GM11168 (cell line): ENCODE results near the gene TMED6.

Source experiments
- in situ Hi-C: fragments of 300-500 bp; cut with MboI; formaldehyde crosslinking; loops from one replicate; pipeline ENCODE4 v1.12.0; 2022; ENCODE audit warnings: low sequenced_read_pairs; ENCODE audit not compliant: unreplicated experiment

Gene TMED6

GRCh38 chr16:69351309-69352027, at the start of gene TMED6:
Gene TMED6 (minus strand): TSS chr16:69351786. CDS start chr16:69351753, 33 bp downstream.
- in situ Hi-C loops = no loop called here

DNA sequence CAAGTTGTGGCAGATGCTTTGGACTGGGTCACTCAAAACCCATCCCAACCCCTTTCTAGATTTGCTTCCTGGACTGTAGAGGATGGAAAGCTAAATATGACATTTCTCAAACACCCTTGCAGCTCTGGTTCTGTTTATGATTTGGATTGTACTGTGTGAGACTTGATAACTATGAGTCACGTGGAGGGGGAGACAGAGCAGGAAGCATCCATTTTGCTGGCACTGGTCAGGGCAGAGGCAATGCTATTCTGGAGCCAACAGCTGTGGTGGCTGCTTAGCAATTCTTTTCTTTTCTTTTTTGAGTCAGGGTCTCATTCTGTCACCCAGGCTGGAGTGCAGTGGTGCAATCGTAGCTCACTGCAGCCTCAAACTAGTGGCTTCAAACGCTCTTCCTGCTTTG, 47.8 kb upstream of the TMED6 start:
- in situ Hi-C loops = no loop called here

DNA sequence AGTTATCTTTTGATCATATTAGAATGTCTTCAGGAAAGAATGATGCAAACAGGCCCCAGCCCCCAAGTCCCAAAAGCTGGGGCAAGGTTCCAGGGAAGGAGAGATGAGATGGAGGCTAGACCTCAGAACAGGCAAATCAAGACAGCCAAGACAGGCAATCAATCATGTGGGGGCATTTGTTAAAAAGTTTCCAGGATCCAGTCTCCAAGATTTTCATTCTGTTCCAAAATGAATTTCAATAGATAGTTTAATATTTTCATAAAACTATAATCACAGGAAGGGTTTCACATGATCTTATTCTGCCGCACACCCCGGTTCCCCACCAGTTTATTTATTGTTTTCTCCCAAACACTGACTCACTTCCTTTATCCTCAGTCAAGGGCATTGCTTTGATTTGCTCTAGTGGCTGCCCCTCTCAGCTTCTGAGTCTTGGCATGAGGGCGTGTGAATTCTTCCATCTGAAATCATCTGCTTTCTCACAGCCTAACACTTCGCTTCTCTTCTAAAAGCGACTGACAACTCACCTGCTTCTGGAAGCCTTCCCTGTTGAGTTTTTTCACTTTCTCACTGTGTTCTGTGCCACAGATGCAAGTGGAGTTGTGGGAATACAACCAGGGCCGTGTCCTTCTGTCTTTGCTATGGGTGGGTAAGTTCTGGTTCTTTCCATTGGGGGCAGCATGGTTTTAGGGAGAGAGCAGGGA, 46.4 kb upstream of the TMED6 start:
- in situ Hi-C loops = no loop called here

- in situ Hi-C loops = no loop called here
Measured at GRCh38 chr16:69396187-69397061, 44.8 kb upstream of the TMED6 start.

DNA sequence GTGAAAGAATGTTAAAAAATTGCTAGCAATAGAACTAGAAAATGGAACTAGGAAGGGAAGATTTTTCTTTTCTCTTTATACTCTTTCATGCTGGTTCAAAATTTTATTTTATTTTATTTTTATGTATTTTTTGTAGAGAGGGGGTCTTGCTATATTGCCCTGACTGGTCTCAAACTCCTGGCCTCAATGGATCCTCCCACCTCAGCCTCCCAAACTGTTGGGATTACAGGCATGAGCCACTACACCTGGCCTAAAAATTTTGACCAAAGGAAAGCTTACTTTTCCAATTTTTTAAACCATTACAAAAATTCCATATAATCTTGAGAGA, 44.2 kb upstream of the TMED6 start:
- in situ Hi-C loops = no loop called here

- in situ Hi-C loops = no loop called here
Measured at GRCh38 chr16:69393898-69394849, 42.6 kb upstream of the TMED6 start.

DNA sequence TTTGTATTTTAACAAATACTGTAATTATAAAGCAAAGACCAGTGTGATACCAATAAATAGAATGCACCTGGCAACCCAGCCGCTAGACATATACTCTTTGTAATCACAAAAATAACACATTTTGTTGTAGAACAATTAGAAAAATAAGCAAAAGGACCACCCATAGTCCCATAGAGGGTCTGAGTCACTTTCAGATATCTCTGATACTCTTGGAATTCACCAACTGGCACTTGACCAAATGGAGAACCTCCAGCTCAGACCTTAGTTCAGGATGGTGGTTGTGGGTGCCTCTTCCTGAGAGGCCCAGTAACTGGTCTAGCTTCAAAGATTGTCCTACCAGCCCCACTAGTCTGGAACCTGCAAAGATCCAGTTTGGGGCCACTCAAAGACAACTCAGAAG, 35.0 kb upstream of the TMED6 start:
- in situ Hi-C loops = no loop called here

- in situ Hi-C loops = no loop called here
Measured at GRCh38 chr16:69384974-69385373, 33.4 kb upstream of the TMED6 start.

DNA sequence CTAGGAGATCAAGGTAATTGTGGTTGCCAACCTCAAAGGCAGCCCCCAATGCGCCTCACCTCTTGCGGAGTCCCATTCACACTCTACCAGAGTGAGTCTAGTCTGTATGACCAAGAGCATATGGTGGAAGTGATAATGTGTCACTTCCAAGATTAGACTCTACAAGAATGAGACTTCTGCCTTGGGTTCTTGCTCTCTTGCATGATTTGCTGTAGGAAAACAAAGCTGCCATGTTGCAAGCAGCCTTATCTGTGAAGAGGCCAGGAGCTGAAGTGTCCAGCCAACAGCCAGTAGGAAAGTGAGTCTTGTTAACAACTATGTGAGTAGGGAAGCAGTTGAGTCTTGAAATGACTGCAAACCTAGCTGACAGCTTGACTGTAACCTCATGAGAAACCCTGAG, 30.8 kb upstream of the TMED6 start:
- in situ Hi-C loops = no loop called here

DNA sequence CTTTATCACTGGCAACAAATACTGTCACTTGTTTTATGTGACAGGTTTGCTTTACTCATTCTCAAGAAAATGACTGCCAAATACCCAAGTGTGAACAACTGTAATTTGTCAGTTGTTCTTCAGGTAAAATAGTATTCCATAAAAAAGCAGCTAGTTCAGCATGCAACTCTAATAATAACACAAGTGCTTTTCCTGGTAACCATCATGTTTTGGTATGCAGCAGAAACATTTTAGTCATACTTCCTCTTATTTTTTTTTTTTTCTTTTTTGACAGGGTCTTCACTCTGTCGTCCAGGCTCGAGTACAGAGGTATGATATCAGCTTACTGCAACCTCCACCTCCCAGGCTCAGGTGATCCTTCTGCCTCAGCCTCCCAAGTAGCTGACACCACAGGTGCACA, 29.6 kb upstream of the TMED6 start:
- in situ Hi-C loops = no loop called here

- in situ Hi-C loops = no loop called here
Measured at GRCh38 chr16:69378760-69379159, 27.2 kb upstream of the TMED6 start.

DNA sequence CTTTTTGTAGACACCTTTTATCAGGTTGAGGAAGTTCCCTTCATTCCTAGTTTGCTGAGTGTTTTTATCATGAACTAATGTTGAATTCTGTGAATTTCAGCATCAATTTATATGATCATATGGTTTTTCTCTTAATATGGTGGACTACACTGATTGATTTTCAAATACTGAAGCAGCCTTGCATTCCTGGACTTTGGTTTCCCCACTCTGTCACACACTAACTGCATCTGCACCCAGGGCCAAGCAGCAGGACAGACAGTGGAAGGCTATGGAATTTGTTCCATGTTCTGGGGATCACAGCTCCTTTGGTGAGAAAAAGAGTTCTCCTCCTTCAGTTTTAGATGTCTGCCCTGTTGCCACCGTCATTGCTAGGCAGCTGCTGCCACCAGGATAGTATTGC, 26.4 kb upstream of the TMED6 start:
- in situ Hi-C loops = no loop called here

DNA sequence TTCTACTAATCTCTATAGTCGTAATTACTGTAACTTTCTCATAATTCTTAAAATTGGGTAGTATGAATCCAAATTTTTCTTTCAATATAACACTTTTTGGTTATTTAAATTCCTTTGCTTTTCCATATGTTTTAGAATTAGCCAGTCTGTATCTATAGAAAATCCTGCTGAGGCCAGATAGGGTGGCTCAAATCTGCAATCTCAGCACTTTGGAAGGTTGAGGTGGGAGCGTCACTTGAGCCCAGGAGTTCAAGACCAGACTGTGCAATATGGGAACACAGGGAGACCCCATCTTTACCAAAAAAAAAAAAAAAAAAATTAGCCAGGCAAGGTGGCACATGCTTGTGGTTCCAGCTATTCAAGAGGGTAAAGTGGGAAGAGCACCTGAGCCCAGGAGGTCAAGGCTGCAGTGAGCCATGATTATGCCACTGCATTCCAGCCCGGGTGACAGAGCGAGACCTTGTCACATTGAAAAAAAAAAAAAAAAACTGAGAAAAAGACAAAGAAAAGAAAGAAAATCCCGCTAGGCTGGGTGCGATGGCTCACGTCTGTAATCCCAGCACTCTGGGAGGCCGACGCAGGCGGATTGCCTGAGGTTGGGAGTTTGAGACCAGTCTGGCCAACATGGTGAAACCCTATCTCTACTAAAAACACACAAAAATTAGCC, 24.9 kb upstream of the TMED6 start:
- in situ Hi-C loops = no loop called here

DNA sequence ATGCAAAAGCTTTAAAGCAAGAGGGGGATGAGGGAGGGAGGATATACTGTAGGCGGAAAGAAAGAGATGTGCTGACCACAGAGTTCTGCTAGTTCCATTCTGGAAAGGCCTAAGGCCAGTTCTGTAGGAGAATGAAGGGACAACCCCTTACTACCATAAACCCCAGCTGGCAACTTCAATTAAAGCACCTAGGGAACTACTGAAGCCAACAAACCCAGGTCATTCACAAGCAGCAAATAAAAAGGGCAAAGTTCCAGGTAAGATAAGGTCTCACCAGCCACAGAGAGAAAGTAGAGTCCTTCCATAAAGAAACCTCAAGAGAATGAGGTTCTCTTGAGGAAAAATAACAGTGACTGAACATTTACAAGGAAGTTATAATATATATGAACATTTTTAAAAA, 21.4 kb upstream of the TMED6 start:
- in situ Hi-C loops = no loop called here

DNA sequence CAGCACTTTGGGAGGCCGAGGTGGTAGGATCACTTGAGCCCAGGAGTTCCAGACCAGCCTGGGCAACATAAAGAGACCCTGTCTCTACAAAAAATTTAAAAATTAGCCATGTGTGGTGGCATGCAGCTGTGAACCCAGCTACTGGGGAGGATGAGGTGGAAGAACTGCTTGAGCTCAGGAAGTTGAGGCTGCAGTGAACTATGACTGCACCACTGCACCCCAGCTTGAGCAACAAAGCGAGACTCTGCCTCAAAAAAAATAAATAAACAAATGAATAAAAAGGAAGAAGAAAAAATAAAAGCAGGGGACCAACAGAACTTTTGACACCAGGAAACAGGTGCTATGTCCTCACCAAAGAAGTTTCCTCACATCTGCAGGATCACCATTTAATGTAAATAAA, 20.0 kb upstream of the TMED6 start:
- in situ Hi-C loops = no loop called here

- in situ Hi-C loops = no loop called here
Measured at GRCh38 chr16:69368866-69369265, 17.3 kb upstream of the TMED6 start.

DNA sequence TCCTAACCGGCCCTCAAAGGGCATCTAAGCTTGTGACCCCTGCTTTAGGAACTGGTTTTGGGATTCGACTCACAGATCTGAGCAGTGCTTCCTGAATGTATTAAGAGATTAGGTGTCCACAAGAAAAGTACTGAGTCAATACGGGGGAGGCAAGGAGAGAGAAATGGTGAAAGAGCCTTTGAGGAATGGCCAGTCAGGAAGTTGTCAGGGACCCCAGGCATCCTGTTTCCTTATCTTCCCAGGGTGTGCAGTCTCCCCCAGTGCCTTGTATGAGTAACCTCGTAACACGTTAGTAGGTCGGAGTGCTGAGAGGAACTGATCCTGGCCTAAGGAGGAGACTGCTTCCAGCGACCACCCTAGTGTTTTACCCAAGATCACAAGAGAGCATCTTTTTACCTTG, 16.4 kb upstream of the TMED6 start:
- in situ Hi-C loops = no loop called here

- in situ Hi-C loops = no loop called here
Measured at GRCh38 chr16:69366431-69366830, 14.8 kb upstream of the TMED6 start.

DNA sequence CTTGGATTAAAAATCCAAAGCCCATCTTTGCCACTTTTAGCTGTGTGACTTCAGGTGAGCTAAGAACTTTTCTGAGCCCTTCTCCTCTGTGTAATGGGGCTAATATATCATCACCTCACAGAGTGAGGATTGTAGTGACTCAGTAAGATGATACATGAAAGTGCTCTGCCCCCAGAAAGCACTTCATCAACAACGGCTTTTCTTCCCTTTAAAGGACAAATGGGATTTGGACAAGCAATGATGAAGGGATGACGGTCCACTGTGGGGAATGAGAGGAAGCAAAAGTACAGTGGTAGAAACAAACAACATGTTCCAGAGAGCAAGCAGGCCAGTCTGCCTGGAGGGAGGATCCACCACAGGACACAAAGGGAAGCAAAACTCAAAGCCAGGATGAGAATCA, 14.3 kb upstream of the TMED6 start:
- in situ Hi-C loops = no loop called here

DNA sequence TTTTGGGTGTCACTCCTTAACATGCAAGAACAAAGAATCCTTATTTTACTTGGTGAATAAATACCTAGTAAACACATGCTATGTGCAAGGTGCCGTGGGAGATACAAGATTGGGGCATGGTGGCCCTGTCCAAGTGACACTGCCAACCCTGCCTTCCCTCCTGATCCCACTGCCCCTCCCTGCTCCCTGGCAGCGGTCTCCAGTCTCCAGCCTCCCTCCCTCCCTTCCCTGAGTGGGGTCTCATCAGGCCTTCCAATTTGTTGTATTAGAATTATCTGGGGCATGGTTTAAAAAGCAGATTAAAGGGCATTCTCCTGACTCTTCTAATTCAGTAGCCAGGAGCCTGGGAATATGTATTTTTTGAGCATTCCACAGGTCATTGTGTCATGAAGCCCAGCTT, 12.5 kb upstream of the TMED6 start:
- in situ Hi-C loops = no loop called here
